ENCODE results near the gene ARHGAP8.

Gene ARHGAP8

DNA sequence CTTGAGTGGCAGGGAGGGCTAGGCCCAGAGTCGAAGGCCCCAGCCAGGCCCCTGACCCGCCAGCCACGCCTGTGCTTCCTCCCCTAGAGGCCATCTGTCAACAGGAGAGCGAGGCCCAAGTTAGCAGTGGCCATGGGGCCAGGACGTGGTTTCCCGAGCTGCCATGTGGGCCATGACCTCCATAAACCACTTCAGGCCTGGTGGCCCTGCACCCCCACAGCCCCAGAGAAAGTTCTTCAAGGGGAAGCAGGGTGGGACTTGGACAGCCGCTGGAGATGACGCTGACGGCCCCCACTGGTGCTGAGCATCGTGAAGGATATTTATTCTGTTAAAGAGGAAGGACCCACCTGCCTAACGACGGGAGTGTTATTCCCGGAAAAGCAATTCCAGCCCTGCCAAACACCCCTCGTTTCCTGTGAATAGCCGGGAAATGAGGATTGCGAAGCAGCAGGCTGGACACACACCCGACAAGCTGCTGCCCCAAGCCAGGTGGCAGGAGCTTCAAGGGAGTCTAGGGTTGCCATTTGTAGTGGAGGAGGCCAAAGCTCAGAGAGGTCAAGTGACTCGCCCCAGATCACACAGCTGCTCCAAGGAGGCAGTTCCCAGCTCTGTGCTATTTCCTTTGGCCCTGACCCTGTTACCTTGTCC is 37.5 kb upstream of the ARHGAP8 start:
- DNase-seq (ENCODE audit: low read depth) = no peak

DNA sequence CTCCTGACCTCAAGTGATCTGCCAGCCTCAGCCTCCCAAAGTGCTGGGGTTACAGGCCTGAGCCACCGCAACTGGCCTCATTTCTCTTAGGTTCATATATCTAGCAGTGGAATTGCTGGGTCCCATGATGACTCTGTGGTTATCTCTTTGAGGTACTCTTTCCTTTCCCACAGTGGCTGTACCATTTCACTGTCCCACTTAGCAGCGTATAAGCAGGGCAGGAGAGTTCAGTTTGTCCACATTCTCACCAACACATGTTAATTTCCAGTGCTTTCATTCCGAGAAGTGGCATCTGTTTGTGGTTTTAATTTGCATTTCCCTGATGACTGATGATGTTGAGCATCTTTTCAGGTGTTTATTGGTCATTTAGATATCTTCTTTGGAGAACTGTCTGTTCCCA is 34.0 kb upstream of the ARHGAP8 start:
- TF ChIP-seq, protein P1, sequence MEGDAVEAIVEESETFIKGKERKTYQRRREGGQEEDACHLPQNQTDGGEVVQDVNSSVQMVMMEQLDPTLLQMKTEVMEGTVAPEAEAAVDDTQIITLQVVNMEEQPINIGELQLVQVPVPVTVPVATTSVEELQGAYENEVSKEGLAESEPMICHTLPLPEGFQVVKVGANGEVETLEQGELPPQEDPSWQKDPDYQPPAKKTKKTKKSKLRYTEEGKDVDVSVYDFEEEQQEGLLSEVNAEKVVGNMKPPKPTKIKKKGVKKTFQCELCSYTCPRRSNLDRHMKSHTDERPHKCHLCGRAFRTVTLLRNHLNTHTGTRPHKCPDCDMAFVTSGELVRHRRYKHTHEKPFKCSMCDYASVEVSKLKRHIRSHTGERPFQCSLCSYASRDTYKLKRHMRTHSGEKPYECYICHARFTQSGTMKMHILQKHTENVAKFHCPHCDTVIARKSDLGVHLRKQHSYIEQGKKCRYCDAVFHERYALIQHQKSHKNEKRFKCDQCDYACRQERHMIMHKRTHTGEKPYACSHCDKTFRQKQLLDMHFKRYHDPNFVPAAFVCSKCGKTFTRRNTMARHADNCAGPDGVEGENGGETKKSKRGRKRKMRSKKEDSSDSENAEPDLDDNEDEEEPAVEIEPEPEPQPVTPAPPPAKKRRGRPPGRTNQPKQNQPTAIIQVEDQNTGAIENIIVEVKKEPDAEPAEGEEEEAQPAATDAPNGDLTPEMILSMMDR (IDR thresholded peaks at IDR 0.05; ENCODE audit: insufficient read depth, low read depth, low read length, missing control alignments) = no peak
- no peak overlapping the region for H3K4me3 ChIP-seq (ENCODE audit: low read length)
- DNase-seq (ENCODE audit: low read depth) = no peak

More for the DNA sequence above, 37.5 kb upstream of the ARHGAP8 start:
- TF ChIP-seq, protein P1 (IDR thresholded peaks at IDR 0.05; ENCODE audit: insufficient read depth, low read depth, low read length, missing control alignments) = no peak
- H3K4me3 ChIP-seq (ENCODE audit: low read length) = no peak overlapping the region

DNA sequence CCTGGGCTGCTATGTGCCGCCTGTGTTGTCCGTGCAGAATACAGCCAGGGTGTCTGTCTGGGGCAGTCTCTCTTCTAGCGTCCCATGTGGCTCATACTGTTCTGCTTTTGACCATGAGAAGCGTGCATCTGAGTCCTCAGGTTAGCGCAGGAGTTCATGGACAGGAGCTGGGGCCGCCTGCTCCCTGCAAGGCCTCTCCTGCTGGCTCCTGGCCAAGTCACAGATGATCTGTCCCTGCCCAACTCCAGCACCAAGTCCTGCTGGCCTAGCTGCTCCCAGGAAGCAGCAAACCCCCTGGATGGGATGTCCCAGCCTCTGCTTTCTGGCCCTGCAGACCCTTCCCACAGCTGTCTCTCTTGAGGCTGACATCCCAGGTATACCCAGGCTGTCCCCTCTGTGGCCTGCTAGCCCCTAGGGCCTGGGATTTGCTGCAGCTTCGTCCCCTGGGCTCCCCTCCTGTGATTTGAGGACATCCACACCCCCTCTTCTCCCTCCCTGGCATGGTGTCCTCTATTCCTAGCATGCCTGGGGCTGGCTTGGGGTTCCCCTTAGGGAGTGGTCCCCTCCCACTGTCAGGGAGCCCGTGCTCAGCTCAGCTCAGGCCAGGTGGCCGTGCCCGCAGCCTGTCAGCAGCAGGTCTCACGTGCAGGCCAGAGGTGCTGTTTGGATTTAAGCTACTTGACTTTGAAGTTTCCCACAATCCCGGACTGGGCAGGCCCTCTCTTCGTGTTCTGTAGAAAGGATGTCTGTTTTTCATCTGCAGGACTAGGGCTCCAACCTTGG is 32.6 kb upstream of the ARHGAP8 start:
- H3K4me3 ChIP-seq (ENCODE audit: low read length) = no peak overlapping the region
- DNase-seq (ENCODE audit: low read depth) = no peak
- TF ChIP-seq, protein P1 (IDR thresholded peaks at IDR 0.05; ENCODE audit: insufficient read depth, low read depth, low read length, missing control alignments) = no peak

DNA sequence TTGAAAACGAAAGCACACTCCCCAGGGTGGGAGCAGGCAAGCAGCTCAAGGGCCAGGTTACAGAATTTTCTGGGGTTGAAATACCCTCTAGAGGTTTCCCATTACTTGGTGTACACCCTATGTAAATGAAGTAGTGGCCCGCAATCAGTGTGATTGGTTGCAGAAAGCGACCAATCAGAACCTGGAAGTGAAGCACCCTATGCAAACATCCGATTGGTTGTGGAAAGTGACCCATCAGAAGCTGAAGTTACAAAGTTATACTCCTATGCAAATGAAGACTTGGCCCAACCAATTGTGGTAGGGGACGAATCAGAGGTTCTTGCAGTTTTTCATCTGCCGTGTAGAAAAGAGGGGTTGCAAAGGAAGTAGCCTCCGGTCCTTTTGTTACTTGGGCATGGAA is 31.2 kb upstream of the ARHGAP8 start:
- no peak for DNase-seq (ENCODE audit: low read depth)
- TF ChIP-seq, protein P1 (IDR thresholded peaks at IDR 0.05; ENCODE audit: insufficient read depth, low read depth, low read length, missing control alignments) = no peak

DNA sequence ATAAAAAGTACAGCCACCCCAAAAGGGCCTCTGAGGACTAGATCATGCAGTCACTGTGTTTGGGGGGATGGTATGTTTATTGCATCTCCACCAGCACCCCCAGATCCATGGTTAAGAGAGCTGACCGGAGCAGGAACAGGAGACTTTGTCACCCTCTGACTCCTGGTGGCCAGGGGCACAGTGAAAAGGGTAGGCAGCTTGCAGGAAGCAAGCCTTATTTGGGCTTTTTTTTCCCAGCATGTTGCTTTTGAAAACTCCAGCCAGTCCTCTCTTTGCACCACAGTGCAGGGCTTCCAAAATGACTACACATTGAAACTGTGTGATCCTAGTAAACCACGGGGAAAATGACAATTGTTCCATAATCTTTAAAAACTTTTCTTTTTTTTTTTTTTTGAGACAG is 29.8 kb upstream of the ARHGAP8 start:
- no peak for DNase-seq (ENCODE audit: low read depth)
- TF ChIP-seq, protein P1 (IDR thresholded peaks at IDR 0.05; ENCODE audit: insufficient read depth, low read depth, low read length, missing control alignments) = no peak
- no peak overlapping the region for H3K4me3 ChIP-seq (ENCODE audit: low read length)

More for the DNA sequence above, 31.2 kb upstream of the ARHGAP8 start:
- no peak overlapping the region for H3K4me3 ChIP-seq (ENCODE audit: low read length)

DNA sequence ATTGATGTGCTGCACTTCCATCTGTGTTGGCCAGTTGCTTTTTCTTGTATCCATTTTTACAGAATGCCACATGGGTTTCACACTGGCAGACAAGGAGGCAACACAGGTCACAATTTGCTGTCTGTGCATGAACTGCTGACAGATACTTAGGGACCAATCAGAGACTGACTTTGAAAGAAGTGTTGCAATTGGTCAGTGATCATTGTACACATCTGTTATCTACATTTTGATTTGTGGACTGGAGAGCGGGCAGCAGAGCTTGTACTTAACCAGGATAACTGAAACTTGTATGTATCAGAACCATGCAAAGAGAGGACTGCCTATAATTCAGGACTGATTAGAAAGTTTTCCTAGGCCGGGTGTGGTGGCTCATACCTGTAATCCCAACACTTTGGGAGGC is 28.6 kb upstream of the ARHGAP8 start:
- TF ChIP-seq, protein P1 (IDR thresholded peaks at IDR 0.05; ENCODE audit: insufficient read depth, low read depth, low read length, missing control alignments) = no peak
- no peak overlapping the region for H3K4me3 ChIP-seq (ENCODE audit: low read length)
- peak; percentile 48 for DNase-seq (ENCODE audit: low read depth)
